SK-N-SH treated with all-trans-retinoic acid at 6 μM for 48 hours (cell line): ENCODE measurements around the gene JDP2.

Experiments
- ARNTL ChIP-seq: fragments of 450-650 bp; formaldehyde crosslinking; IDR thresholded peaks from 2 replicates; pipeline ENCODE4 v1.5.0; 2020; ENCODE audit warnings: low read depth, mild to moderate bottlenecking, moderate library complexity, borderline replicate concordance
- CREB5 ChIP-seq: fragments of 250-450 bp; sonication (Bioruptor Pico); IDR thresholded peaks from 2 replicates; pipeline ENCODE4 v1.5.1; 2020; ENCODE audit warnings: low read depth, mild to moderate bottlenecking, moderate library complexity
- ZC3H10 ChIP-seq: fragments of 250-450 bp; sonication (Bioruptor Pico); IDR thresholded peaks from 2 replicates; pipeline ENCODE4 v1.5.1; 2021; ENCODE audit warnings: mild to moderate bottlenecking, moderate library complexity
- ZFP3 ChIP-seq: fragments of 250-450 bp; sonication (Bioruptor Pico); IDR thresholded peaks from 2 replicates; pipeline ENCODE4 v1.5.0; 2020; ENCODE audit warnings: mild to moderate bottlenecking, moderate library complexity
- ZFP30 ChIP-seq: fragments of 450-650 bp; formaldehyde crosslinking; IDR thresholded peaks from 2 replicates; pipeline ENCODE4 v1.5.0; 2022; ENCODE audit warnings: mild to moderate bottlenecking, moderate library complexity
- TF ChIP-seq, protein P1 (sequence below): fragments of 250-450 bp; sonication (Bioruptor Pico); IDR thresholded peaks from 2 replicates; pipeline ENCODE4 v1.8.0; 2020; ENCODE audit warnings: mild to moderate bottlenecking, moderate library complexity, borderline replicate concordance

GRCh38 chr14:75479770-75480600, 52.2 kb downstream of the JDP2 start:
- TF ChIP-seq ZFP30 (no peak), CREB5 (no peak), ZFP3 (CRISPR knock-in tag) (no peak), ZC3H10 (no peak), ARNTL (no peak)
- TF ChIP-seq, protein P1, sequence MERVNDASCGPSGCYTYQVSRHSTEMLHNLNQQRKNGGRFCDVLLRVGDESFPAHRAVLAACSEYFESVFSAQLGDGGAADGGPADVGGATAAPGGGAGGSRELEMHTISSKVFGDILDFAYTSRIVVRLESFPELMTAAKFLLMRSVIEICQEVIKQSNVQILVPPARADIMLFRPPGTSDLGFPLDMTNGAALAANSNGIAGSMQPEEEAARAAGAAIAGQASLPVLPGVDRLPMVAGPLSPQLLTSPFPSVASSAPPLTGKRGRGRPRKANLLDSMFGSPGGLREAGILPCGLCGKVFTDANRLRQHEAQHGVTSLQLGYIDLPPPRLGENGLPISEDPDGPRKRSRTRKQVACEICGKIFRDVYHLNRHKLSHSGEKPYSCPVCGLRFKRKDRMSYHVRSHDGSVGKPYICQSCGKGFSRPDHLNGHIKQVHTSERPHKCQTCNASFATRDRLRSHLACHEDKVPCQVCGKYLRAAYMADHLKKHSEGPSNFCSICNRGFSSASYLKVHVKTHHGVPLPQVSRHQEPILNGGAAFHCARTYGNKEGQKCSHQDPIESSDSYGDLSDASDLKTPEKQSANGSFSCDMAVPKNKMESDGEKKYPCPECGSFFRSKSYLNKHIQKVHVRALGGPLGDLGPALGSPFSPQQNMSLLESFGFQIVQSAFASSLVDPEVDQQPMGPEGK = no peak
